Measurements from ENCODE around the gene MORN1. TPM values are rescaled to one million over a fixed set of nuclear protein-coding genes. Genes with fewer than 3 reads are reported as not detected.

Gene MORN1
- polyA plus RNA-seq, 1 donor from 2014 or later: 10.9 TPM

DNA sequence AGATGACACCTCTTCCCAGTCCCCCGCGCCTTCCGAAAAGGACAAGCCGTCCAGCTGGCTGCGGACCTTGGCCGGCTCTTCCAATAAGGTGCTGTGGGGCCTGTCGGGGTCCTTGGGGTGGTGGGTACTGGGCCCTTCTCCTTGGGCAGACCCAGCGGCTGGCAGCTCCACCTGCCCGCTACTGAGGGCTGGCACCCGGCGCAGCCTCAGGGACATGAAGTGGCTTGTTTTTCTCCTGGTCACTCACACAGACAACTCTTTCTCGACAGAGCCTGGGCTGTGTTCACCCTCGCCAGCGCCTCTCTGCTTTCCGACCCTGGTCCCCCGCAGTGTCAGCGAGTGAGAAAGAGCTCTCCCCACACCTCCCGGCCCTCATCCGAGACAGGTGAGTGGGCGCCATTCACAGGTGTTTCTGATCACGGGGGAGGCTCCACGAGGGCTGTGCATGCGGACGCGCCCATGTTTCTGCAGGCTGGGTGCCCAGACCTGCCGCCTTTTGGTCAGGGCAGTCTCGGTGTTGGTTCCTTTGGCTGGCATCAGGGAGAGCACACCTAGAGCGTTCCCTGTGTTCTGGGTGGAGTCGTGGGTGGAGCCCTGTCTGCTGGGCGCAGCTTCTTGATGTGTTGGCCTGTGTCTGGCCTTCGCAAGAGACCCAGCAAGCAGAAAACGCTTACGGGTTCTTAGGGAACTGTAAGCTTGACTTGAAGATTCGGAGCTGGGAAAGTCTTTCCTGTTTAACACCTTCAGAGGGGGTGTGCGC lies 88.2 kb downstream of the MORN1 start:
- H2AFZ ChIP-seq (ENCODE audit: low read depth, low read length): no peak overlapping the region
- peaks cover 2% of the 10 kb centered on the region for H4K20me1 ChIP-seq (ENCODE audit: insufficient read depth)
- no peaks in the 10 kb centered on the region for H3K9me3 ChIP-seq (ENCODE audit: low read length)
- H3K36me3 ChIP-seq (ENCODE audit: insufficient read depth, low read length): no peaks in the 10 kb centered on the region
- no peak overlapping the region for H3K4me3 ChIP-seq (ENCODE audit: low read length)
- H3K9me2 ChIP-seq (ENCODE audit: insufficient read depth, low read length): no peaks in the 10 kb centered on the region
- H3K4me2 ChIP-seq (ENCODE audit: low read length): no peak overlapping the region
- H3K27me3 ChIP-seq (ENCODE audit: insufficient read depth, low read depth, low read length): no peaks in the 10 kb centered on the region
- TF ChIP-seq MXI1 (conservative IDR thresholded peaks at IDR 0.05; ENCODE audit: poor library complexity, severe bottlenecking): no peak
- no peak for TF ChIP-seq REST (IDR thresholded peaks at IDR 0.05; ENCODE audit: borderline replicate concordance)
- no peak for TF ChIP-seq TAF1 (IDR thresholded peaks at IDR 0.05; ENCODE audit: low read depth)
- no peak for TF ChIP-seq POLR2AphosphoS5 (IDR thresholded peaks at IDR 0.05)
- TF ChIP-seq SMC3 (conservative IDR thresholded peaks at IDR 0.05; ENCODE audit: poor library complexity): no peak
- TF ChIP-seq EP300 (conservative IDR thresholded peaks at IDR 0.05; ENCODE audit: poor library complexity, severe bottlenecking): no peak
- TF ChIP-seq RAD21 (conservative IDR thresholded peaks at IDR 0.05): no peak
- no peak for TF ChIP-seq EZH2 (IDR thresholded peaks at IDR 0.05; ENCODE audit: borderline replicate concordance, insufficient read depth, low read length, poor library complexity, severe bottlenecking)
- TF ChIP-seq CTCF (IDR thresholded peaks at IDR 0.05; ENCODE audit: poor library complexity, severe bottlenecking): no peak
- H3K27ac ChIP-seq (ENCODE audit: low read length): no peak overlapping the region
- no peaks in the 10 kb centered on the region for H3F3A ChIP-seq (ENCODE audit: insufficient read depth, low read length, poor library complexity, severe bottlenecking)
- H3K79me2 ChIP-seq (replicated peaks; ENCODE audit: insufficient read depth, low read length): peaks cover 16% of the 10 kb centered on the region
- H3K9ac ChIP-seq (ENCODE audit: low read length): no peak overlapping the region

DNA sequence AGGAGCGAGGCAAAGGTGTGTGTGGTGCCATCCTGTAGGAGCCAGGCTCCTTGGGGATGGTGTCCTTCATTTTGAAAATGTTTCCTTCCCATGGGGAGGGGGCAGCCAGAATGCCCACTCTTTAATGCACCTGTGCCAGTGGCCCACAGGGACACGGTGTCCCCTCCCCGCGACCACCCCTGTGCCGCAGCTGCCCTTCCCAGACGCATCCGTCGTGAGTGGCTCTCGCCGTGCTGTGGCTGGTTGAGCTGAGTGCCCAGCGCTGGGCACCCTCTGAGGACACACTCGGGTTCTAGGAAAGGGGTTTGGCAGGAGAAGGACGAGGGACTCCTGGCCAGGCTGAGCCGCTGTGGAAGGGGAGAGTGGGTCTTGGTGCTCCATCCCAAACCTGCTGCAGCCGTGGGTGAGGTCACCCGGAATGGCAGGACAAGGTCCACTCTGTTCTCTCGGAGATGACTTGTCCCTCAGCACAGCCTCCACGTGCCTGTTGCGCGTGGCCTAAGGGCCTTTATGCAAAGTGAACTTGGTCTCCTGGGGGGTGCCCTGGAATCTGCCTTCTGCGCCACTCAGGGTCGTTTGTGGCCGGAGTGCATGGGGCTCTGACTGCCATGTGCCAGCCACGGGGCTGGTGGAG lies 88.9 kb downstream of the MORN1 start:
- Histone ChIP-seq H3K36me3 (ENCODE audit: insufficient read depth, low read length) (no peaks in the 10 kb centered on the region), H3F3A (ENCODE audit: insufficient read depth, low read length, poor library complexity, severe bottlenecking) (no peaks in the 10 kb centered on the region), H3K79me2 (replicated peaks; ENCODE audit: insufficient read depth, low read length) (peaks cover 22% of the 10 kb centered on the region), H3K9me2 (ENCODE audit: insufficient read depth, low read length) (no peaks in the 10 kb centered on the region), H4K20me1 (ENCODE audit: insufficient read depth) (peaks cover 4% of the 10 kb centered on the region), H2AFZ (ENCODE audit: low read depth, low read length) (no peak overlapping the region), H3K4me3 (ENCODE audit: low read length) (no peak overlapping the region), H3K9ac (ENCODE audit: low read length) (no peak overlapping the region), H3K27ac (ENCODE audit: low read length) (no peak overlapping the region), H3K27me3 (ENCODE audit: insufficient read depth, low read depth, low read length) (no peaks in the 10 kb centered on the region), H3K9me3 (ENCODE audit: low read length) (no peaks in the 10 kb centered on the region), H3K4me2 (ENCODE audit: low read length) (no peak overlapping the region)
- TF ChIP-seq MXI1 (conservative IDR thresholded peaks at IDR 0.05; ENCODE audit: poor library complexity, severe bottlenecking) (no peak), CTCF (IDR thresholded peaks at IDR 0.05; ENCODE audit: poor library complexity, severe bottlenecking) (no peak), SMC3 (conservative IDR thresholded peaks at IDR 0.05; ENCODE audit: poor library complexity) (no peak), REST (IDR thresholded peaks at IDR 0.05; ENCODE audit: borderline replicate concordance) (no peak), TAF1 (IDR thresholded peaks at IDR 0.05; ENCODE audit: low read depth) (no peak), POLR2AphosphoS5 (IDR thresholded peaks at IDR 0.05) (no peak), RAD21 (conservative IDR thresholded peaks at IDR 0.05) (no peak), EZH2 (IDR thresholded peaks at IDR 0.05; ENCODE audit: borderline replicate concordance, insufficient read depth, low read length, poor library complexity, severe bottlenecking) (no peak), EP300 (conservative IDR thresholded peaks at IDR 0.05; ENCODE audit: poor library complexity, severe bottlenecking) (no peak)

All from neural cell (in vitro differentiated cells).